ENCODE results near the gene MYL2.
"Not testable (repeated sequence)": the region's sequence is repeated elsewhere in the genome, so short reads cannot be mapped to it uniquely, and the experiment has no call there.

The MYL2 gene, protein sequence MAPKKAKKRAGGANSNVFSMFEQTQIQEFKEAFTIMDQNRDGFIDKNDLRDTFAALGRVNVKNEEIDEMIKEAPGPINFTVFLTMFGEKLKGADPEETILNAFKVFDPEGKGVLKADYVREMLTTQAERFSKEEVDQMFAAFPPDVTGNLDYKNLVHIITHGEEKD

DNA sequence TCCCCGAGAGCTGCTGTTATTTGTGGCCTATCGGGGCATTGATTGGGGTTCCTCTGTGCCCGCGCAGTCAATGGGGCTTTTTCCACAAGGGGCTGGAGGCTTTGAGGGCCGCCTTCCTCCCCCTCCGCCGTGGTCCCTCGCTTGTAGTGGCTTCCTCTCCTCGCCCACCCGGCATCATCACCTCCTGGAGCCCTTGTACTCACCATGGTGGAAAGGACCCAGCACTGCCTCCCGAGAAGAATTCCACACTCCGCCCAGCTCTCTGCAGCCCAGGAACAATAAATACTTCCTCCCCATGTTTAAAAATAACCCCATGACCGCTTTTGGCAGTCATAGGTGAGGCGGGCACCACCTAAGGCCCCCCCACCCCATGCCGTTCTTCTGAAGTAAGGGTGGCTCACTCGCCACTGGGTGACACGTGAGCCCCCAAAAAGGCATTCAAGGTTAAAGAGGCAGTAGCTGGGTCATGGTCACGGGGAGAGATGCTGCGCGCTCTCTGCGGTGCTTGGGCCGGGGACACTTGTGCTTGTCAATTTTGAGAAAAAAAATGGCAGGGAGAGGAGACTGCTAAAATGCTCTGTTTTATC is at the start of gene MYL2:
Gene MYL2 (minus strand): TSS at position 256 of the 587 bp plus-strand sequence. CDS start 50 bp downstream, at position 206.
- peaks cover 2% of the 10 kb centered on the region for H3K4me1 ChIP-seq (ENCODE audit: control insufficient read depth, insufficient read depth, low read length)
- H3K4me3 ChIP-seq (ENCODE audit: low read depth, low read length): no peak within 1 kb of the TSS

DNA sequence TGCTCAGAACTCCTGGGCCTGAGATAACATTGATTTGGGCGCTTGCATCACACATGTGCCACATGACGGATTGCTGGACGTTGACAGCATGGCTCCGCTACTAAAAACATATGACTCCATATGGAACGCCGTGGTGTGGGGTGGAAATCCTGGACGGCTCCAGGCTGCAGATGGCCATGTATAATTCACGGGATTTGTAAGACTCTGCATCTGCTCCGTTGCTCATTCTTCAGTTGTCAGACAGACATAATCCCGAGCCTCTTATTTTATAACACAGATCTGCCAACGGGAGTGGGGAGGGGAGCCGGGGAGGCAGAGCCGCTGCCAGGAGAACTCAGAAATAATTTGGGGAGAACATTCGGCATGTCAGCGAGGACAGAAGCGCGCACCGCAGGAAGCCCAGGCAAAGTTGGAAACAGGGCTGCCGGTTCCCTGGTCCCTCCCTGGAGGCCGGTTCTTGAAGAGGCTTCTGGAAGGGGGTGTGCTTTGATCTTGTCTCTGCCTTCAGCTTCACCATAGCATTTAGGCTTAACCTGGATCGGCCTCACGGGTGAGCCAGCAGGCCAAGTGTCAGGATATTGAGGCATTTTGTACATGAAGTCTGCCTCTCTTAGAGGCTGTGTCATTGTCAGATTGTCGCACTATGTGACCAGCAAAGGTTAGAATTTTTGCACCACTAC is 45.8 kb upstream of the MYL2 start:
- no peaks in the 10 kb centered on the region for H3K9me3 ChIP-seq (ENCODE audit: control insufficient read depth, insufficient read depth, low read length)
- H3K4me1 ChIP-seq (ENCODE audit: control insufficient read depth, insufficient read depth, low read length): no peaks in the 10 kb centered on the region
- no peaks in the 10 kb centered on the region for H3K36me3 ChIP-seq (ENCODE audit: control insufficient read depth, insufficient read depth, low read length)
- no peak overlapping the region for H3K9ac ChIP-seq (ENCODE audit: low read depth, low read length)
- no peak overlapping the region for H3K4me3 ChIP-seq (ENCODE audit: low read depth, low read length)
- no peaks in the 10 kb centered on the region for H3K27me3 ChIP-seq (ENCODE audit: control insufficient read depth, insufficient read depth, low read length)

More for the DNA sequence above, at the start of gene MYL2:
- Histone ChIP-seq H3K9me3 (ENCODE audit: control insufficient read depth, insufficient read depth, low read length) (no peaks in the 10 kb centered on the region), H3K27me3 (ENCODE audit: control insufficient read depth, insufficient read depth, low read length) (no peaks in the 10 kb centered on the region), H3K36me3 (ENCODE audit: control insufficient read depth, insufficient read depth, low read length) (no peaks in the 10 kb centered on the region), H3K9ac (ENCODE audit: low read depth, low read length) (no peak within 1 kb of the TSS)

DNA sequence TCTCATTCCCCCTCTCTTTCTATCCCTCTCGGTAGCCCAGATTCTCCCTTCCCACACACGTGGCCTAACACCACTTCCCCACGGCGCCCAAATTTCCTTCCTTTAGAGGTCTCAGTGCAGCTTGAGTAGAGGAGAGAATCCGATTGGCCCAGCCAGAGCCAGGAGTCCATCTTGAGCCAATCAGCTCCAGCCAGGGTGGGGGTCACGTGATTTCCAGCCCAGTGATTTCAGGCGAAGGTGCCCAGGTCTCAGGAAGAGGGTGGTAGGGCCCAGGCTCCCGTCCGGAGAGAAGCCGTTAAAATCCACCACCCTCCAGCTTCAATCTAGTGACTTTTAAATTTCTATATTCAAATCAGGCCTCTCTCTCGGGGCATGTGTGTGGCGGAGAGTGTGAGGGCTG is 45.2 kb upstream of the MYL2 start:
- H3K4me3 ChIP-seq (ENCODE audit: low read depth, low read length): no peak overlapping the region
- H3K27me3 ChIP-seq (ENCODE audit: control insufficient read depth, insufficient read depth, low read length): no peaks in the 10 kb centered on the region
- H3K36me3 ChIP-seq (ENCODE audit: control insufficient read depth, insufficient read depth, low read length): no peaks in the 10 kb centered on the region
- H3K4me1 ChIP-seq (ENCODE audit: control insufficient read depth, insufficient read depth, low read length): no peaks in the 10 kb centered on the region
- no peak overlapping the region for H3K9ac ChIP-seq (ENCODE audit: low read depth, low read length)
- H3K9me3 ChIP-seq (ENCODE audit: control insufficient read depth, insufficient read depth, low read length): no peaks in the 10 kb centered on the region

DNA sequence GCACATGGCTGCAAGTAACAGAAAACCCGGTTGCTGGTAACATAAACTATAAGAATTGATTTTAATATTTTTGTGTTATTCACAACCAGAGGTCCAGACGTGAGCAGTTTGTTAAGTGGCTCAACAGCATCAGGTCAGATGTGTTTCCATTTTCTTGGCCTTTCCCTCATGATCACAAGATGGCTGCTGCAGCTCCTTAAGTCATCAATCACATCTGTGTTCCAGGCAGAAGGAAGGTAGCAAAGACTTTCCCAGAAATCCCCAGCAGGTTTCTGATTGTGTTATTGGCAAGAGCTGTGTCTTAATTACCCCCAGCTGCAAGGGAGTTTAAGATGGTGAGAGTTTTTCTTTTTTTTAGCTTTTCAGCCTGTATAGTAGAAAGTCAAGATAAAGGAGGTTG is 40.4 kb upstream of the MYL2 start:
- Histone ChIP-seq H3K9ac (ENCODE audit: low read depth, low read length) (no peak overlapping the region), H3K27me3 (ENCODE audit: control insufficient read depth, insufficient read depth, low read length) (no peaks in the 10 kb centered on the region), H3K4me1 (ENCODE audit: control insufficient read depth, insufficient read depth, low read length) (no peaks in the 10 kb centered on the region), H3K9me3 (ENCODE audit: control insufficient read depth, insufficient read depth, low read length) (no peaks in the 10 kb centered on the region), H3K36me3 (ENCODE audit: control insufficient read depth, insufficient read depth, low read length) (no peaks in the 10 kb centered on the region), H3K4me3 (ENCODE audit: low read depth, low read length) (no peak overlapping the region)

DNA sequence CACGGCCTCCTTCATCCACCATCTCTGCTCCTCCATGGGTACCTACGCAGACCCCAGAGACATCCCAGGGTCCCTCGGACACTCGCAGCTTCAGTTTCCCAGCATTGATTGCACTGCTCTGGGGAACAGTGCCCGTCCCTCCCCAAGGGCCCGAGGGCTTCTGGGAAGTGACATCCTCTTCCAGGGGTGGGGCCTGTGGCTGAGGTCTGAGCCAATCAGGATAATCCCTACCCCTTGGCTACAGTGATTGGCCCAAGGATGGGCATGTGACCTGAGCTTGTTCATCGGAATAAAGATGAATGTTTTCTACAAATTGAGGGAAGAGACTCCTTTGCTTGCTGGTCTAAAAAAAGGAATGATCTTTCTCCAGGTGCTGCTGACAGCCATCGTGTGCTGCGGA is 37.3 kb upstream of the MYL2 start:
- no peaks in the 10 kb centered on the region for H3K4me1 ChIP-seq (ENCODE audit: control insufficient read depth, insufficient read depth, low read length)
- H3K36me3 ChIP-seq (ENCODE audit: control insufficient read depth, insufficient read depth, low read length): no peaks in the 10 kb centered on the region
- no peak overlapping the region for H3K4me3 ChIP-seq (ENCODE audit: low read depth, low read length)
- no peak overlapping the region for H3K9ac ChIP-seq (ENCODE audit: low read depth, low read length)
- no peaks in the 10 kb centered on the region for H3K9me3 ChIP-seq (ENCODE audit: control insufficient read depth, insufficient read depth, low read length)
- H3K27me3 ChIP-seq (ENCODE audit: control insufficient read depth, insufficient read depth, low read length): no peaks in the 10 kb centered on the region

DNA sequence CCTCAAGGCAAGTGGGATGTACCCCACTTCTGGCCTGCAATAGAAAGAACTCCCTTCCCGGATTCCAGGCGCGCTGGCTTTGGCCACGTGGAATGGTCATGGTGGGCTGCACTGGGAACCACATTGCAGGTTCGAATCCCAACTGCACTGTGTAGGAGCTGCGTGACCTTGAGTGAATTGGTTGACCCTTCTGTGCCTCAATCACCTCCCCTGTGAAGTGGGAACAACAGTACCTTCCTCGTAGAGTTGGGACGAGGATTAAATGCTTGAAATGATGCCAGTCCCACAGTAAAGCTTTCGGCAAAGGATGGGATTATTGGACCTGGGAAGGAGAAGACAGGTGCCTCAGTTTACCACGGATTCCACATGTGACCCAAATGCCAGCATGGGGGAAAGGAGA is 36.8 kb upstream of the MYL2 start:
- Histone ChIP-seq H3K4me3 (ENCODE audit: low read depth, low read length) (no peak overlapping the region), H3K9me3 (ENCODE audit: control insufficient read depth, insufficient read depth, low read length) (no peaks in the 10 kb centered on the region)

DNA sequence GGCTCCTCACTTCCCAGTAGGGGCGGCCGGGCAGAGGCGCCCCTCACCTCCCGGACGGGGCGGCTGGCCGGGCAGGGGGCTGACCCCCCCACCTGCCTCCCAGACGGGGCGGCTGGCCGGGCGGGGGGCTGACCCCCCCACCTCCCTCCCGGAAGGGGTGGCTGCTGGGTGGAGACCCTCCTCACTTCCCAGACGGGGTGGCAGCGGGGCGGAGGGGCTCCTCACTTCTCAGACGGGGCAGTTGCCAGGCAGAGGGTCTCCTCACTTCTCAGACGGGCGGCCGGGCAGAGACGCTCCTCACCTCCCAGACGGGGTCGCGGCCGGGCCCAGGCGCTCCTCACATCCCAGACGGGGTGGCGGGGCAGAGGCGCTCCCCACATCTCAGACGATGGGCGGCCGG is 30.5 kb upstream of the MYL2 start:
- not testable (repeated sequence) for H3K4me3 ChIP-seq (ENCODE audit: low read depth, low read length); H3K36me3 ChIP-seq (ENCODE audit: control insufficient read depth, insufficient read depth, low read length); H3K4me1 ChIP-seq (ENCODE audit: control insufficient read depth, insufficient read depth, low read length); H3K27me3 ChIP-seq (ENCODE audit: control insufficient read depth, insufficient read depth, low read length); H3K9me3 ChIP-seq (ENCODE audit: control insufficient read depth, insufficient read depth, low read length); H3K9ac ChIP-seq (ENCODE audit: low read depth, low read length)

More for the DNA sequence above, 36.8 kb upstream of the MYL2 start:
- Histone ChIP-seq H3K4me1 (ENCODE audit: control insufficient read depth, insufficient read depth, low read length) (no peaks in the 10 kb centered on the region), H3K27me3 (ENCODE audit: control insufficient read depth, insufficient read depth, low read length) (no peaks in the 10 kb centered on the region), H3K9ac (ENCODE audit: low read depth, low read length) (no peak overlapping the region), H3K36me3 (ENCODE audit: control insufficient read depth, insufficient read depth, low read length) (no peaks in the 10 kb centered on the region)

DNA sequence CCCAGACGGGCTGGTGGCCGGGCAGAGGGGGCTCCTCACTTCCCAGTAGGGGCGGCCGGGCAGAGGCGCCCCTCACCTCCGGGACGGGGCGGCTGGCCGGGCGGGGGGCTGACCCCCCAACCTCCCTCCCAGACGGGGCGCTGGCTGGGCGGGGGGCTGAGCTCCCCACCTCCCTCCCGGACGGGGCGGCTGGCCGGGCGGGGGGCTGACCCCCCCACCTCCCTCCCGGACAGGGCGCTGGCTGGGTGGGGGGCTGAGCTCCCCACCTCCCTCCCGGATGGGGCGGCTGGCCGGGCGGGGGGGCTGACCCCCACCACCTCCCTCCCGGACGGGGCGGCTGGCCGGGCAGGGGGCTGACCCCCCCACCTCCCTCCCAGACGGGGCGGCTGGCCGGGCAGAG is 30.1 kb upstream of the MYL2 start:
- not testable (repeated sequence) for H3K27me3 ChIP-seq (ENCODE audit: control insufficient read depth, insufficient read depth, low read length); H3K36me3 ChIP-seq (ENCODE audit: control insufficient read depth, insufficient read depth, low read length); H3K4me1 ChIP-seq (ENCODE audit: control insufficient read depth, insufficient read depth, low read length); H3K9ac ChIP-seq (ENCODE audit: low read depth, low read length); H3K4me3 ChIP-seq (ENCODE audit: low read depth, low read length)
- peaks cover 12% of the 10 kb centered on the region for H3K9me3 ChIP-seq (ENCODE audit: control insufficient read depth, insufficient read depth, low read length)

DNA sequence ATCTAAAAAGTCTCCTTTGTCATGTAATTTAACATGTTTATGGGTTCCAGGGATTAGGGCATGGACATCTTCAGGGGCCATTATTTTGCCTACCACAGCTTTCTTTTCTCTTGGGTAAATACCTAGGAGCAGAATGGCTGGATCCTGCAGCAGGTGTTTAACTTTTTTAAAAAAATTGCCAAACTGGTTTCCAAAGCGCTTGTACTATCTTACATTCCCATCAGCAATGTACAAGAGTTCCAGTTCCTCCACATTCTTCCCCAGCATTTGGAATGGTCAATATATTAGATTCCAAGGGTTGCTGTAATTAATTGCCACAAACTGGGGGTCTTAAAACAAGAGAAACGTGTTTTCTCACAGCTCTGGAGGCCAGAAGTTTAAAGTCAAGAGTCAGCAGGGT is 27.7 kb upstream of the MYL2 start:
- H3K4me3 ChIP-seq (ENCODE audit: low read depth, low read length): no peak overlapping the region
- no peaks in the 10 kb centered on the region for H3K36me3 ChIP-seq (ENCODE audit: control insufficient read depth, insufficient read depth, low read length)
- H3K9ac ChIP-seq (ENCODE audit: low read depth, low read length): no peak overlapping the region
- H3K27me3 ChIP-seq (ENCODE audit: control insufficient read depth, insufficient read depth, low read length): no peaks in the 10 kb centered on the region
- no peaks in the 10 kb centered on the region for H3K4me1 ChIP-seq (ENCODE audit: control insufficient read depth, insufficient read depth, low read length)
- peaks cover 12% of the 10 kb centered on the region for H3K9me3 ChIP-seq (ENCODE audit: control insufficient read depth, insufficient read depth, low read length)

DNA sequence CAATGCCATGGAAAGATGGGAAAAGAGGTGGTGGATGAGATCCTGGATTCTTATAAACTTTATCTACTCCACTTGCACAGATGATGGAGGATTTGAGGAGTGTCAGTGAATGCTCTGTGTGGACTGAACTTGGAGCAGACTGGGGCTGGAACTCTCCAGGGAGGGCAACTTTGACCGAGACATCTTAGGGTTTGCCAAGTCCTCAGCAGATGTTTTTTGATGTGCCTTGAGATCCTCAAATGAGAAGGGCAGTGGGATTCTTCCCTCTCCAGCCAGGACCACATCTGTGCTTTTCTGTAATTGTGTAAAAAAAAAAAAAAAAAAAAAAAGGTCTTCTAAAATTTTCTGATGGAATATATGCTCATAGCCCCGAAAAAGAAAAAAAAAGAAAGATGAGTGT is 23.0 kb upstream of the MYL2 start:
- Histone ChIP-seq H3K4me3 (ENCODE audit: low read depth, low read length) (no peak overlapping the region), H3K27me3 (ENCODE audit: control insufficient read depth, insufficient read depth, low read length) (no peaks in the 10 kb centered on the region), H3K36me3 (ENCODE audit: control insufficient read depth, insufficient read depth, low read length) (no peaks in the 10 kb centered on the region), H3K9ac (ENCODE audit: low read depth, low read length) (no peak overlapping the region), H3K9me3 (ENCODE audit: control insufficient read depth, insufficient read depth, low read length) (peaks cover 12% of the 10 kb centered on the region), H3K4me1 (ENCODE audit: control insufficient read depth, insufficient read depth, low read length) (no peaks in the 10 kb centered on the region)

DNA sequence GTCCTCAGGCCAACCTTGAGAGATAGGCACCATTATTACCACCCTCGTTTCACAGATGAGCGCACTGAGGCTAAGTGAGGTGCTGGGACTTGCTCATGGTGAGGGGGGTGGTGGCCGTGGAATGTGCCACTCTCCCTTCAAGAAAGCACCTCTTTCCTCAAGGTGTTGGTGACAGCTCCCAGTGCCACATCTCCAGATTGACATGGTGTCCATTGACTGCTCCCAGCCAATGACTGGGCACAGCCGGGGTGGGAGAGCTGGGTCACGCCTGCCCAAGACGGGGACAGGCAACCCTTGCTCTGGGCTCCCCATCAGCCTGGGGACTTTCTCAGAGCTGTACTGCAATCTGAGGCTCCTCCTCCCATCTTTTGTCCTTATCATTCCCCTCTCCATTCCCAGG is 21.0 kb upstream of the MYL2 start:
- Histone ChIP-seq H3K4me3 (ENCODE audit: low read depth, low read length) (no peak overlapping the region), H3K9ac (ENCODE audit: low read depth, low read length) (no peak overlapping the region), H3K4me1 (ENCODE audit: control insufficient read depth, insufficient read depth, low read length) (peaks cover 3% of the 10 kb centered on the region), H3K27me3 (ENCODE audit: control insufficient read depth, insufficient read depth, low read length) (no peaks in the 10 kb centered on the region), H3K36me3 (ENCODE audit: control insufficient read depth, insufficient read depth, low read length) (no peaks in the 10 kb centered on the region), H3K9me3 (ENCODE audit: control insufficient read depth, insufficient read depth, low read length) (peaks cover 8% of the 10 kb centered on the region)

DNA sequence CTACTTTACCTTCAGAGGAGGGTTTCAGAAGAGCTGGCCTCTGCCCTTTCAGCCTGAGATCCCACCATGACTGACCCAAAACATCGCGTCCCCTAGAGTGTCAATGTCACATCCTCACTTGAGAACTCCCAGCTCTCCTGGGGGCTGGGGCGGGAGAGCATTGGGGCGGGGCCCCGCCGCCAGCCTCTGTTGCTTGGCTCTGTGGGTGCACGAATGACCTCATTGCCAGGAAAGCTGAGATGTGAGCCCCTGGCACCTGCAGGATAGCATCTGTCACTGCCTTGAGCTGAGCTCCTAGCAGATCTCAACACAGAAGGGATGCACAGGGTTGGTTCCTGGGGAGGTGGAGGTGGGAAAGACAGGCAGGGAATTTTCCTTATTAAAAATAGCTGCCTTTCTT is 20.6 kb upstream of the MYL2 start:
- Histone ChIP-seq H3K4me1 (ENCODE audit: control insufficient read depth, insufficient read depth, low read length) (peaks cover 6% of the 10 kb centered on the region), H3K36me3 (ENCODE audit: control insufficient read depth, insufficient read depth, low read length) (no peaks in the 10 kb centered on the region), H3K4me3 (ENCODE audit: low read depth, low read length) (no peak overlapping the region), H3K27me3 (ENCODE audit: control insufficient read depth, insufficient read depth, low read length) (no peaks in the 10 kb centered on the region), H3K9ac (ENCODE audit: low read depth, low read length) (no peak overlapping the region), H3K9me3 (ENCODE audit: control insufficient read depth, insufficient read depth, low read length) (peaks cover 5% of the 10 kb centered on the region)
